ENCODE measurements around the gene FGD2.

FGD2 gene

GRCh38 chr6:37051138-37052026 is 45.9 kb downstream of the FGD2 start (continued):
- TF ChIP-seq ZNF26 (tag by site-specific recombination; IDR thresholded peaks at IDR 0.05) = no peak
- no peak for TF ChIP-seq OSR2 (tag by site-specific recombination; IDR thresholded peaks at IDR 0.05)
- TF ChIP-seq SETDB1 (IDR thresholded peaks at IDR 0.05; ENCODE audit: insufficient read length, low read length) = no peak
- no peak for TF ChIP-seq ZNF621 (tag by site-specific recombination; IDR thresholded peaks at IDR 0.05)
- TF ChIP-seq ZNF830 (tag by site-specific recombination; IDR thresholded peaks at IDR 0.05; ENCODE audit: low read depth) = no peak
- TF ChIP-seq MEIS1 (CRISPR knock-in tag; IDR thresholded peaks at IDR 0.05; ENCODE audit: borderline replicate concordance) = no peak
- TF ChIP-seq ZBTB17 (tag by site-specific recombination; IDR thresholded peaks at IDR 0.05) = peak; percentile 47; the same call in 1 of the 2 replicates
- no peak for TF ChIP-seq ZNF404 (tag by site-specific recombination; IDR thresholded peaks at IDR 0.05)
- TF ChIP-seq PRDM10 (tag by site-specific recombination; IDR thresholded peaks at IDR 0.05) = peak; percentile 93
- TF ChIP-seq ZNF148 (tag by site-specific recombination; IDR thresholded peaks at IDR 0.05; ENCODE audit: borderline replicate concordance) = no peak
- TF ChIP-seq ZNF843 (tag by site-specific recombination; IDR thresholded peaks at IDR 0.05) = 0 out of 2 replicates have a peak, but pooled peaks have one; percentile 26
- TF ChIP-seq ZNF48 (tag by site-specific recombination; IDR thresholded peaks at IDR 0.05) = no peak
- TF ChIP-seq ZNF560 (tag by site-specific recombination; IDR thresholded peaks at IDR 0.05; ENCODE audit: borderline replicate concordance) = no peak
- peak; percentile 42; the same call in 1 of the 2 replicates for TF ChIP-seq ZNF24 (tag by site-specific recombination; IDR thresholded peaks at IDR 0.05)
- no peak for TF ChIP-seq ZNF548 (tag by site-specific recombination; IDR thresholded peaks at IDR 0.05)
- no peak for TF ChIP-seq ZNF366 (tag by site-specific recombination; conservative IDR thresholded peaks at IDR 0.05)
- no peak for TF ChIP-seq ZNF837 (tag by site-specific recombination; IDR thresholded peaks at IDR 0.05)
- no peak for TF ChIP-seq ZNF302 (tag by site-specific recombination; IDR thresholded peaks at IDR 0.05; ENCODE audit: low read depth)
- no peak for TF ChIP-seq ZNF677 (tag by site-specific recombination; IDR thresholded peaks at IDR 0.05)
- TF ChIP-seq ZNF341 (tag by site-specific recombination; IDR thresholded peaks at IDR 0.05; ENCODE audit: low read depth) = no peak
- TF ChIP-seq ZNF645 (tag by site-specific recombination; IDR thresholded peaks at IDR 0.05) = no peak
- TF ChIP-seq ELK4 (IDR thresholded peaks at IDR 0.05; ENCODE audit: borderline replicate concordance, low read depth, low read length) = no peak
- no peak for TF ChIP-seq ZFP41 (tag by site-specific recombination; IDR thresholded peaks at IDR 0.05; ENCODE audit: borderline replicate concordance)
- no peak for TF ChIP-seq HOXD13 (CRISPR knock-in tag; IDR thresholded peaks at IDR 0.05; ENCODE audit: borderline replicate concordance)
- TF ChIP-seq ZBTB20 (tag by site-specific recombination; IDR thresholded peaks at IDR 0.05) = no peak
- no peak for TF ChIP-seq REPIN1 (tag by site-specific recombination; IDR thresholded peaks at IDR 0.05; ENCODE audit: low read depth)
- TF ChIP-seq PRDM6 (tag by site-specific recombination; IDR thresholded peaks at IDR 0.05) = no peak

Measured in HEK293 (cell line).